Ovary (tissue), 3 donors: ENCODE data around the gene KIF16B.

Source experiments
- EP300 ChIP-seq: sonication (generic); formaldehyde crosslinking; IDR thresholded peaks from one replicate; pipeline ENCODE4 v1.6.1; 2017; ENCODE audit warnings: antibody characterized with exemption
- POLR2A ChIP-seq: fragments of 450-650 bp; IDR thresholded peaks from one replicate; pipeline ENCODE4 v1.6.1; 2017; ENCODE audit warnings: antibody characterized with exemption, mild to moderate bottlenecking, moderate library complexity
- TF ChIP-seq, protein P1 (sequence below), 3 donors: fragments of 450-650 bp in 2 of 3; fragments of 200-600 bp in 1 of 3; IDR thresholded peaks; one replicate each; pipeline versions ENCODE4 v1.5.1 to v1.8.0; 2016 to 2022; ENCODE audit warnings: antibody characterized with exemption in 3 of 3, mild to moderate bottlenecking in 1 of 3
- donor health status: DM: no; HTN: no; CAD: no.

- no peak for TF ChIP-seq POLR2A
- no peak for TF ChIP-seq EP300
- TF ChIP-seq, protein P1, sequence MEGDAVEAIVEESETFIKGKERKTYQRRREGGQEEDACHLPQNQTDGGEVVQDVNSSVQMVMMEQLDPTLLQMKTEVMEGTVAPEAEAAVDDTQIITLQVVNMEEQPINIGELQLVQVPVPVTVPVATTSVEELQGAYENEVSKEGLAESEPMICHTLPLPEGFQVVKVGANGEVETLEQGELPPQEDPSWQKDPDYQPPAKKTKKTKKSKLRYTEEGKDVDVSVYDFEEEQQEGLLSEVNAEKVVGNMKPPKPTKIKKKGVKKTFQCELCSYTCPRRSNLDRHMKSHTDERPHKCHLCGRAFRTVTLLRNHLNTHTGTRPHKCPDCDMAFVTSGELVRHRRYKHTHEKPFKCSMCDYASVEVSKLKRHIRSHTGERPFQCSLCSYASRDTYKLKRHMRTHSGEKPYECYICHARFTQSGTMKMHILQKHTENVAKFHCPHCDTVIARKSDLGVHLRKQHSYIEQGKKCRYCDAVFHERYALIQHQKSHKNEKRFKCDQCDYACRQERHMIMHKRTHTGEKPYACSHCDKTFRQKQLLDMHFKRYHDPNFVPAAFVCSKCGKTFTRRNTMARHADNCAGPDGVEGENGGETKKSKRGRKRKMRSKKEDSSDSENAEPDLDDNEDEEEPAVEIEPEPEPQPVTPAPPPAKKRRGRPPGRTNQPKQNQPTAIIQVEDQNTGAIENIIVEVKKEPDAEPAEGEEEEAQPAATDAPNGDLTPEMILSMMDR (IDR thresholded peaks at IDR 0.05) = no peak
These were observed 206.7 kb downstream of the KIF16B start for GRCh38 chr20:16366529-16366928.
